Keratinocyte (primary cell): Measurements from ENCODE around the gene PRKAR1B. TPM values are rescaled to one million over a fixed set of nuclear protein-coding genes. Genes with fewer than 3 reads are reported as not detected.

Experiments
- DNase-seq: peaks from one replicate; pipeline ENCODE4 v3.0.0-alpha.2; 2011; ENCODE audit warnings: low read depth, missing footprints, low spot score
- FAIRE-seq: peaks from 2 replicates; lab custom pipeline; 2011; peaks lifted over from hg19 to GRCh38; lab: Jason Lieb, UNC
- H2AFZ ChIP-seq: 2 replicates; pipeline ENCODE4 v1.6.0; 2012; ENCODE audit warnings: low read length, control low read depth, inconsistent platforms; ENCODE audit not compliant: control insufficient read depth
- H3K27ac ChIP-seq: 2 replicates; pipeline ENCODE4 v1.5.1; 2011; ENCODE audit warnings: low read length; ENCODE audit not compliant: control insufficient read depth, insufficient read depth
- H3K27me3 ChIP-seq: 3 replicates; pipeline ENCODE4 v1.6.0; 2011; ENCODE audit warnings: low read length; ENCODE audit not compliant: control insufficient read depth, insufficient read depth; ENCODE audit errors: extremely low read depth
- H3K36me3 ChIP-seq, 2 experiments: 2 replicates in 1 of 2; 3 replicates in 1 of 2; pipeline ENCODE4 v1.5.1; 2011; ENCODE audit warnings: low read length in 2 of 2, mild to moderate bottlenecking in 1 of 2; ENCODE audit not compliant: control insufficient read depth in 2 of 2, insufficient read depth in 2 of 2; ENCODE audit errors: extremely low read depth in 1 of 2
- H3K4me1 ChIP-seq: 3 replicates; pipeline ENCODE4 v1.5.1; 2011; ENCODE audit warnings: low read length; ENCODE audit not compliant: control insufficient read depth, insufficient read depth; ENCODE audit errors: extremely low read depth
- H3K4me2 ChIP-seq: 3 replicates; pipeline ENCODE4 v1.6.0; 2011; ENCODE audit warnings: low read depth, low read length; ENCODE audit not compliant: control insufficient read depth, insufficient read depth; ENCODE audit errors: extremely low read depth
- H3K4me3 ChIP-seq, 3 experiments: fragments of 200-600 bp in 1 of 3; sonication (generic) in 1 of 3; 2 replicates in 2 of 3; 3 replicates in 1 of 3; pipeline ENCODE4 v1.5.1; 2011 to 2016; ENCODE audit warnings: low read length in 3 of 3, mild to moderate bottlenecking in 3 of 3, control low read depth in 2 of 3, inconsistent platforms in 1 of 3, low read depth in 1 of 3, mixed read lengths in 1 of 3, mixed run types in 1 of 3, moderate library complexity in 1 of 3; ENCODE audit not compliant: control insufficient read depth in 2 of 3, insufficient read depth in 2 of 3; ENCODE audit errors: extremely low read depth in 1 of 3
- H3K79me2 ChIP-seq: 2 replicates; pipeline ENCODE4 v1.6.0; 2012; ENCODE audit warnings: low read length; ENCODE audit not compliant: control insufficient read depth, insufficient read depth
- H3K9ac ChIP-seq: 3 replicates; pipeline ENCODE4 v1.6.0; 2011; ENCODE audit warnings: low read length; ENCODE audit not compliant: control insufficient read depth, insufficient read depth; ENCODE audit errors: extremely low read depth
- H3K9me1 ChIP-seq: 3 replicates; pipeline ENCODE4 v1.6.0; 2011; ENCODE audit warnings: low read length; ENCODE audit not compliant: control insufficient read depth, insufficient read depth; ENCODE audit errors: extremely low read depth
- H3K9me3 ChIP-seq: 2 replicates; pipeline ENCODE4 v1.5.1; 2012; ENCODE audit warnings: low read depth, low read length; ENCODE audit not compliant: control insufficient read depth
- H4K20me1 ChIP-seq: 3 replicates; pipeline ENCODE4 v1.6.0; 2011; ENCODE audit warnings: low read length; ENCODE audit not compliant: control insufficient read depth, insufficient read depth; ENCODE audit errors: extremely low read depth
- EZH2 ChIP-seq: IDR thresholded peaks from one replicate; pipeline ENCODE4 v1.6.1; 2012; ENCODE audit warnings: inconsistent platforms, mild to moderate bottlenecking, low read length, moderate library complexity
- dilution Hi-C: fragments of 300-500 bp; cut with MboI; formaldehyde crosslinking; loops from one replicate; pipeline ENCODE4 v1.7.0; 2020; ENCODE audit warnings: low sequenced_read_pairs; ENCODE audit not compliant: extremely low pct_ligation_motif_present
- polyA plus RNA-seq, 5 experiments: library from polyadenylated mRNA; depleted of rRNA in 3 of 5; stranded (reverse) in 3 of 5; stranded (forward) in 1 of 5; unstranded in 1 of 5; fragments of >200 nt; gene quantifications; 1 replicate in 1 of 5; 2 replicates in 3 of 5; 3 replicates in 1 of 5; pipeline versions ENCODE4 v1.2.1 to v1.2.3, GENCODE V29; 2011 to 2012; ENCODE audit warnings: missing spikeins in 2 of 5, low read depth in 1 of 5, low replicate concordance in 1 of 5
- TF ChIP-seq, protein P1 (sequence below), 3 experiments: IDR thresholded peaks in 1 of 3; conservative IDR thresholded peaks in 1 of 3; optimal IDR thresholded peaks in 1 of 3; 2 replicates in 2 of 3; 3 replicates in 1 of 3; pipeline versions ENCODE3 to v1.5.1; 2011; ENCODE audit warnings: low read length in 3 of 3, mild to moderate bottlenecking in 3 of 3, moderate library complexity in 2 of 3, control low read depth in 1 of 3, inconsistent platforms in 1 of 3; ENCODE audit not compliant: insufficient read depth in 2 of 3; ENCODE audit errors: extremely low read depth in 1 of 3

The PRKAR1B gene
- polyA plus RNA-seq, 1 donor (not counting 4 experiments of a cell fraction or from before 2014, with no cell fraction given), result 10.8 TPM

GRCh38 chr7:604884-605531 is 122.1 kb downstream of the PRKAR1B start:
- H3K9me1 ChIP-seq, result no peaks in the 10 kb centered on the region
- no peak overlapping the region for H3K4me3 ChIP-seq
- H3K36me3 ChIP-seq, result no peaks in the 10 kb centered on the region
- H3K9ac ChIP-seq, result no peak overlapping the region
- no peaks in the 10 kb centered on the region for H3K4me1 ChIP-seq
- DNase-seq (no peak), FAIRE-seq (no peak)
- H2AFZ ChIP-seq, result no peak overlapping the region
- H3K79me2 ChIP-seq, result no peaks in the 10 kb centered on the region
- no peak overlapping the region for H3K27ac ChIP-seq
- no peaks in the 10 kb centered on the region for H3K9me3 ChIP-seq
- TF ChIP-seq, protein P1, sequence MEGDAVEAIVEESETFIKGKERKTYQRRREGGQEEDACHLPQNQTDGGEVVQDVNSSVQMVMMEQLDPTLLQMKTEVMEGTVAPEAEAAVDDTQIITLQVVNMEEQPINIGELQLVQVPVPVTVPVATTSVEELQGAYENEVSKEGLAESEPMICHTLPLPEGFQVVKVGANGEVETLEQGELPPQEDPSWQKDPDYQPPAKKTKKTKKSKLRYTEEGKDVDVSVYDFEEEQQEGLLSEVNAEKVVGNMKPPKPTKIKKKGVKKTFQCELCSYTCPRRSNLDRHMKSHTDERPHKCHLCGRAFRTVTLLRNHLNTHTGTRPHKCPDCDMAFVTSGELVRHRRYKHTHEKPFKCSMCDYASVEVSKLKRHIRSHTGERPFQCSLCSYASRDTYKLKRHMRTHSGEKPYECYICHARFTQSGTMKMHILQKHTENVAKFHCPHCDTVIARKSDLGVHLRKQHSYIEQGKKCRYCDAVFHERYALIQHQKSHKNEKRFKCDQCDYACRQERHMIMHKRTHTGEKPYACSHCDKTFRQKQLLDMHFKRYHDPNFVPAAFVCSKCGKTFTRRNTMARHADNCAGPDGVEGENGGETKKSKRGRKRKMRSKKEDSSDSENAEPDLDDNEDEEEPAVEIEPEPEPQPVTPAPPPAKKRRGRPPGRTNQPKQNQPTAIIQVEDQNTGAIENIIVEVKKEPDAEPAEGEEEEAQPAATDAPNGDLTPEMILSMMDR (optimal IDR thresholded peaks at IDR 0.05 in 1 of 3, IDR thresholded peaks at IDR 0.05 in 1 of 3, conservative IDR thresholded peaks at IDR 0.05 in 1 of 3; ENCODE audit: extremely low read depth in 1 of 3, insufficient read depth in 2 of 3, low read length in 3 of 3), result no peak
- TF ChIP-seq EZH2, result no peak
- no peaks in the 10 kb centered on the region for H4K20me1 ChIP-seq
- dilution Hi-C loops, result no loop called here
- no peak overlapping the region for H3K4me2 ChIP-seq
- no peaks in the 10 kb centered on the region for H3K27me3 ChIP-seq

GRCh38 chr7:604001-604883 is 122.8 kb downstream of the PRKAR1B start:
- no peaks in the 10 kb centered on the region for H3K27me3 ChIP-seq
- H3K4me1 ChIP-seq, result no peaks in the 10 kb centered on the region
- no peak overlapping the region for H3K4me3 ChIP-seq
- TF ChIP-seq EZH2, result no peak
- TF ChIP-seq, protein P1 (optimal IDR thresholded peaks at IDR 0.05 in 1 of 3, IDR thresholded peaks at IDR 0.05 in 1 of 3, conservative IDR thresholded peaks at IDR 0.05 in 1 of 3; ENCODE audit: extremely low read depth in 1 of 3, insufficient read depth in 2 of 3, low read length in 3 of 3), result no peak
- H4K20me1 ChIP-seq, result no peaks in the 10 kb centered on the region
- H3K9me1 ChIP-seq, result no peaks in the 10 kb centered on the region
- no peak for FAIRE-seq
- no peaks in the 10 kb centered on the region for H3K36me3 ChIP-seq
- no peaks in the 10 kb centered on the region for H3K79me2 ChIP-seq
- no peak overlapping the region for H2AFZ ChIP-seq
- dilution Hi-C loops, result no loop called here
- H3K27ac ChIP-seq, result no peak overlapping the region
- H3K4me2 ChIP-seq, result no peak overlapping the region
- H3K9ac ChIP-seq, result no peak overlapping the region
- H3K9me3 ChIP-seq, result no peaks in the 10 kb centered on the region
- DNase-seq, result no peak
